CD14-positive monocyte (primary cell): Measurements from ENCODE around the gene CRB2. TPM values are rescaled to one million over a fixed set of nuclear protein-coding genes. Genes with fewer than 3 reads are reported as not detected.

Experiments used
- DNase-seq, 3 donors: peaks; one replicate each; pipeline ENCODE4 v3.0.0-alpha.2; 2011 to 2022
- H2AFZ ChIP-seq: 2 replicates; pipeline ENCODE4 v1.6.0; 2012; ENCODE audit warnings: mild to moderate bottlenecking, low read depth, low read length, inconsistent platforms; ENCODE audit not compliant: insufficient read depth, poor library complexity, severe bottlenecking
- H3K27ac ChIP-seq, 2 donors: 1 replicate in 1 of 2; 2 replicates in 1 of 2; pipeline ENCODE4 v1.5.1; 2012 to 2013; ENCODE audit warnings: low read length in 2 of 2, control low read depth in 1 of 2, inconsistent platforms in 1 of 2, low read depth in 1 of 2, mild to moderate bottlenecking in 1 of 2
- H3K27me3 ChIP-seq, 2 donors: one replicate each; pipeline versions ENCODE4 v1.6.0 to v1.6.1; 2011 to 2013; ENCODE audit warnings: low read length in 2 of 2; ENCODE audit not compliant: control insufficient read depth in 2 of 2, insufficient read depth in 2 of 2
- H3K36me3 ChIP-seq, 2 donors: replicated peaks in 1 of 2; 1 replicate in 1 of 2; 2 replicates in 1 of 2; pipeline versions ENCODE4 v1.5.1 to v1.6.1; 2012 to 2013; ENCODE audit warnings: low read length in 2 of 2, control low read depth in 1 of 2, inconsistent platforms in 1 of 2, mild to moderate bottlenecking in 1 of 2; ENCODE audit not compliant: insufficient read depth in 2 of 2, control insufficient read depth in 1 of 2
- H3K4me1 ChIP-seq, 2 donors: 1 replicate in 1 of 2; 2 replicates in 1 of 2; pipeline versions ENCODE4 v1.5.1 to v1.6.1; 2012 to 2013; ENCODE audit warnings: low read length in 2 of 2, control low read depth in 1 of 2, inconsistent platforms in 1 of 2, mild to moderate bottlenecking in 1 of 2, moderate library complexity in 1 of 2; ENCODE audit not compliant: insufficient read depth in 2 of 2, control insufficient read depth in 1 of 2
- H3K4me2 ChIP-seq: replicated peaks from 2 replicates; pipeline ENCODE3; 2012; ENCODE audit warnings: low read length, moderate library complexity, mild to moderate bottlenecking; ENCODE audit not compliant: poor library complexity, severe bottlenecking; ENCODE audit errors: extremely low read depth
- H3K4me3 ChIP-seq, 3 experiments: fragments of 200-600 bp in 1 of 3; sonication (generic) in 1 of 3; replicated peaks in 1 of 3; 1 replicate in 2 of 3; 2 replicates in 1 of 3; pipeline ENCODE4 v1.5.1; 2011 to 2013; ENCODE audit warnings: low read length in 3 of 3, mild to moderate bottlenecking in 3 of 3, control low read depth in 2 of 3, low read depth in 2 of 3, inconsistent platforms in 1 of 3, moderate library complexity in 1 of 3
- H3K79me2 ChIP-seq: 2 replicates; pipeline ENCODE4 v1.6.0; 2012; ENCODE audit warnings: mild to moderate bottlenecking, control low read depth, inconsistent platforms, low read length, moderate library complexity; ENCODE audit not compliant: insufficient read depth
- H3K9ac ChIP-seq: 2 replicates; pipeline ENCODE4 v1.6.0; 2017; ENCODE audit warnings: low read length, mild to moderate bottlenecking; ENCODE audit not compliant: insufficient read depth, poor library complexity, severe bottlenecking
- H3K9me3 ChIP-seq, 2 donors: replicated peaks in 1 of 2; 1 replicate in 1 of 2; 2 replicates in 1 of 2; pipeline versions ENCODE4 v1.5.1 to v1.6.1; 2012 to 2013; ENCODE audit warnings: low read length in 2 of 2, control low read depth in 1 of 2; ENCODE audit not compliant: control insufficient read depth in 1 of 2, insufficient read depth in 1 of 2
- H4K20me1 ChIP-seq: 2 replicates; pipeline ENCODE4 v1.6.0; 2012; ENCODE audit warnings: mild to moderate bottlenecking, low read length, control low read depth, moderate library complexity; ENCODE audit not compliant: insufficient read depth
- H3K27ac Mint-ChIP-seq, 7 donors: one replicate each; pipeline ENCODE4 v1.8.0; 2020; ENCODE audit warnings: mild to moderate bottlenecking in 7 of 7, mixed read lengths in 7 of 7, moderate library complexity in 6 of 7, inconsistent platforms in 2 of 7
- H3K27me3 Mint-ChIP-seq, 3 donors: one replicate each; pipeline ENCODE4 v1.8.0; 2021 to 2022; ENCODE audit warnings: low read depth in 3 of 3, mild to moderate bottlenecking in 3 of 3, mixed read lengths in 3 of 3, moderate library complexity in 3 of 3, inconsistent platforms in 1 of 3
- H3K36me3 Mint-ChIP-seq, 2 donors: one replicate each; pipeline ENCODE4 v1.8.0; 2020; ENCODE audit warnings: mixed read lengths in 2 of 2, inconsistent platforms in 1 of 2, mild to moderate bottlenecking in 1 of 2
- H3K4me1 Mint-ChIP-seq: one replicate; pipeline ENCODE4 v1.8.0; 2020; ENCODE audit warnings: mild to moderate bottlenecking, mixed read lengths
- H3K4me3 Mint-ChIP-seq, 2 donors: one replicate each; pipeline ENCODE4 v1.8.0; 2020; ENCODE audit warnings: mild to moderate bottlenecking in 2 of 2, mixed read lengths in 2 of 2, moderate library complexity in 1 of 2
- H3K9me3 Mint-ChIP-seq, 7 donors: one replicate each; pipeline ENCODE4 v1.8.0; 2020 to 2022; ENCODE audit warnings: mixed read lengths in 7 of 7, mild to moderate bottlenecking in 6 of 7, moderate library complexity in 6 of 7, inconsistent platforms in 2 of 7
- WGBS: methylation state at CpG from one replicate; pipeline ENCODE4 v1.1.5; 2013; ENCODE audit warnings: missing lambda C conversion rate; ENCODE audit not compliant: insufficient coverage; 5-methylcytosine and 5-hydroxymethylcytosine counted together
- intact Hi-C, 2 donors: fragments of 100-400 bp; cut with micrococcal nuclease; formaldehyde crosslinking; loops; one replicate each; pipeline versions ENCODE4 v1.15.0 to v1.15.1; 2023
- polyA minus RNA-seq: library from RNA; depleted of rRNA, polyadenylated mRNA; stranded (reverse); fragments of >200 nt; gene quantifications from 2 replicates; pipeline ENCODE4 v1.2.3, GENCODE V29; 2012
- polyA plus RNA-seq, 3 donors: library from polyadenylated mRNA; depleted of rRNA in 1 of 3; unstranded in 2 of 3; stranded (reverse) in 1 of 3; fragments of 300-500 nt in 2 of 3; fragments of >200 nt in 1 of 3; fragmentation: Illumina TruSeq in 2 of 3; gene quantifications; 1 replicate in 2 of 3; 2 replicates in 1 of 3; pipeline ENCODE4 v1.2.3, GENCODE V29; 2012 to 2021
- total RNA-seq, 12 experiments: library from RNA in 1 of 12; stranded (reverse) in 1 of 12; fragments of 120-200 nt in 1 of 12; gene quantifications; one replicate each; pipeline ENCODE4 v1.2.4 and lab custom pipeline; 2013 to 2026; ENCODE audit warnings: mixed read lengths in 6 of 12, inconsistent platforms in 1 of 12
- TF ChIP-seq, protein P1 (sequence below): fragments of 200-600 bp; IDR thresholded peaks from one replicate; pipeline ENCODE4 v1.8.0; 2022; ENCODE audit warnings: antibody characterized with exemption, mild to moderate bottlenecking

Gene CRB2
- not detected for total RNA-seq (2013)
- polyA plus RNA-seq (not detected), polyA minus RNA-seq (under 0.01 TPM in 1 of 2 replicates, not detected in the other), total RNA-seq (lab: John Stamatoyannopoulos, UW) (0 to 1.2 (median 0.16) reads per million in 11 experiments)

DNA sequence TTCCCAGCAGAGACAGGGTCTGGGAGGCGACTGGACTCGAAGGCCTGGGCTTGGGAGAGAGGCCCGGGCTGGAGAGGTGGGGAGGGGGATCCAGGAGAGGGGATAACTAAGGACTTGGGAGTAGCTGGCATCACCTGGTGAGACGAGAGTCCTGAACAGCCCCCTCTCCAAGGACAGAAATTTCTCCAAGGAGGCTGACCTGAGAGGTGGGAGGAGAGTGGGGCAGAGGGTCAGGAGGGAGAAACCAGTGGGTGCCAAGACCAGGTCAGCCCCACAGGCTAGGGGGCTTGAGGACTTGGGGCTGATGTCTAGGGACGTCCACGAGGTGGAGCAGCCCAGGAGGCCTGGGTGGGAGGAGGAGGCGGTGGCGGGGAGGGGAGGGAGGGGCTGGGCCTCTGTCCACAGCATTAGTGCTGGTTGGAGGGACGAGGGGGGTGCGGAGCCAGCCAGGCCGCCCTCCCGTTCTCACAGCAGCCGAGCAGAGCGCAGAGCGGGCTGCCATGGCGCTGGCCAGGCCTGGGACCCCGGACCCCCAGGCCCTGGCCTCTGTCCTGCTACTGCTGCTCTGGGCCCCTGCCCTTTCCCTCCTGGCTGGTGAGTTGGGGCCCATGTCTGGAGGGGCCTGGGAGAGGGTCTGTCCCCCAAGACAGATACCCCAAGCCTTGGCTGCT is at the start of gene CRB2:
Gene CRB2 (plus strand): TSS at position 437 of the 671 bp plus-strand sequence. CDS start 64 bp downstream, at position 501.
- Mint-ChIP-seq H3K9me3 (no peaks in the 10 kb centered on the region), H3K27me3 (peaks cover 11 to 14% (median 13%) of the 10 kb centered on the region in 3 donors), H3K27ac (no peak within 1 kb of the TSS), H3K4me1 (peaks cover 5% of the 10 kb centered on the region), H3K36me3 (no peaks in the 10 kb centered on the region), H3K4me3 (no peak within 1 kb of the TSS)
- peaks cover 0 to 4% of the 10 kb centered on the region in 2 donors for H3K4me1 ChIP-seq
- no peaks in the 10 kb centered on the region for H3K36me3 ChIP-seq
- no peak within 1 kb of the TSS for H3K4me2 ChIP-seq
- no peak within 1 kb of the TSS for H3K4me3 ChIP-seq
- no peak for DNase-seq
- TF ChIP-seq, protein P1, sequence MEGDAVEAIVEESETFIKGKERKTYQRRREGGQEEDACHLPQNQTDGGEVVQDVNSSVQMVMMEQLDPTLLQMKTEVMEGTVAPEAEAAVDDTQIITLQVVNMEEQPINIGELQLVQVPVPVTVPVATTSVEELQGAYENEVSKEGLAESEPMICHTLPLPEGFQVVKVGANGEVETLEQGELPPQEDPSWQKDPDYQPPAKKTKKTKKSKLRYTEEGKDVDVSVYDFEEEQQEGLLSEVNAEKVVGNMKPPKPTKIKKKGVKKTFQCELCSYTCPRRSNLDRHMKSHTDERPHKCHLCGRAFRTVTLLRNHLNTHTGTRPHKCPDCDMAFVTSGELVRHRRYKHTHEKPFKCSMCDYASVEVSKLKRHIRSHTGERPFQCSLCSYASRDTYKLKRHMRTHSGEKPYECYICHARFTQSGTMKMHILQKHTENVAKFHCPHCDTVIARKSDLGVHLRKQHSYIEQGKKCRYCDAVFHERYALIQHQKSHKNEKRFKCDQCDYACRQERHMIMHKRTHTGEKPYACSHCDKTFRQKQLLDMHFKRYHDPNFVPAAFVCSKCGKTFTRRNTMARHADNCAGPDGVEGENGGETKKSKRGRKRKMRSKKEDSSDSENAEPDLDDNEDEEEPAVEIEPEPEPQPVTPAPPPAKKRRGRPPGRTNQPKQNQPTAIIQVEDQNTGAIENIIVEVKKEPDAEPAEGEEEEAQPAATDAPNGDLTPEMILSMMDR = no peak
- H3K27me3 ChIP-seq = no peaks in the 10 kb centered on the region
- H4K20me1 ChIP-seq = no peaks in the 10 kb centered on the region
- WGBS = 89% methylated on average over 11 of the region's 17 CpGs
- H2AFZ ChIP-seq = no peak within 1 kb of the TSS
- no peaks in the 10 kb centered on the region for H3K79me2 ChIP-seq
- no peak within 1 kb of the TSS for H3K9ac ChIP-seq
- intact Hi-C loops = no loop called here
- H3K9me3 ChIP-seq = no peaks in the 10 kb centered on the region
- H3K27ac ChIP-seq = no peak within 1 kb of the TSS

DNA sequence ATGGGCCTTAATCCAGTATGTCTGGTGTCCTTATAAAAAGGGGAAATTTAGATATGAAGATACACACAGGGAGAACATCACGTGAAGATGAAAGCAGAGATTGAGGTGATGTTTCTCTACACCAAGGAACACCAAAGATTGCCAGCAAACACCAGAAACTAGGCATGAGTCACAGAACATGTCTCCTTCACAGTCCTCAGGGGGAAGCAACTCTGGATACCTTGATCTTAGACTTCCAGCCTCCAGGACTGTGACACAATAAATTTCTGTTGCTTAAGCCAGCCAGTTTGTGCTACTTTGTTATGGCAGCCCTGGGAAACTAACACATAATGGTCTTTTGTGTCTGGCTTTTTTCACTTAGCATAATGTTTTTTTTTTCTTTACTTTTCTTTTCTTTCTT is 46.4 kb upstream of the CRB2 start:
- Histone ChIP-seq H3K4me3 (no peak overlapping the region), H3K9ac (no peak overlapping the region), H3K27me3 (no peaks in the 10 kb centered on the region), H2AFZ (no peak overlapping the region), H3K36me3 (no peaks in the 10 kb centered on the region), H3K4me2 (no peak overlapping the region), H4K20me1 (no peaks in the 10 kb centered on the region), H3K27ac (no peak overlapping the region), H3K9me3 (no peaks in the 10 kb centered on the region), H3K4me1 (no peaks in the 10 kb centered on the region), H3K79me2 (no peaks in the 10 kb centered on the region)
- TF ChIP-seq, protein P1 = no peak
- H3K27ac Mint-ChIP-seq = no peak overlapping the region
- no peak overlapping the region for H3K4me3 Mint-ChIP-seq
- intact Hi-C loops = no loop called here
- 83% methylated on average over 1 of the region's 1 CpG for WGBS
- no peaks in the 10 kb centered on the region for H3K4me1 Mint-ChIP-seq
- no peaks in the 10 kb centered on the region for H3K9me3 Mint-ChIP-seq
- no peak for DNase-seq
- H3K27me3 Mint-ChIP-seq = peaks cover 1 to 3% (median 2%) of the 10 kb centered on the region in 3 donors
- H3K36me3 Mint-ChIP-seq = no peaks in the 10 kb centered on the region
